Neural cell (in vitro differentiated cells): ENCODE data around the gene DENND1A. TPM values are rescaled to one million over a fixed set of nuclear protein-coding genes. Genes with fewer than 3 reads are reported as not detected.

Experiments used
- H2AFZ ChIP-seq: fragments of 200-600, 300-800 bp; sonication (generic), shearing (Covaris generic); 2 replicates; pipeline ENCODE4 v1.6.0; 2014; ENCODE audit warnings: low read depth, mild to moderate bottlenecking, antibody characterized with exemption, low read length, moderate library complexity
- H3F3A ChIP-seq: fragments of 200-600 bp; shearing (Covaris generic); 2 replicates; pipeline ENCODE4 v1.6.1; 2016; ENCODE audit warnings: mild to moderate bottlenecking, moderate library complexity, mixed read lengths, antibody characterized with exemption, low read length; ENCODE audit not compliant: insufficient read depth, poor library complexity, severe bottlenecking
- H3K27ac ChIP-seq: fragments of 200-600, 300-800 bp; sonication (generic), shearing (Covaris generic); 2 replicates; pipeline ENCODE4 v1.5.1; 2014; ENCODE audit warnings: mild to moderate bottlenecking, low read length, moderate library complexity
- H3K27me3 ChIP-seq: fragments of 300-800, 200-600 bp; sonication (generic), shearing (Covaris generic); 2 replicates; pipeline ENCODE4 v1.6.0; 2014; ENCODE audit warnings: mild to moderate bottlenecking, low read depth, low read length, moderate library complexity; ENCODE audit not compliant: insufficient read depth
- H3K36me3 ChIP-seq: fragments of 300-800, 200-600 bp; sonication (generic), shearing (Covaris generic); 2 replicates; pipeline ENCODE4 v1.5.1; 2014; ENCODE audit warnings: mild to moderate bottlenecking, antibody characterized with exemption, low read length, moderate library complexity; ENCODE audit not compliant: insufficient read depth
- H3K4me2 ChIP-seq: fragments of 300-800, 200-600 bp; sonication (generic), shearing (Covaris generic); 2 replicates; pipeline ENCODE4 v1.6.0; 2014; ENCODE audit warnings: mild to moderate bottlenecking, low read length
- H3K4me3 ChIP-seq: fragments of 300-800, 200-600 bp; sonication (generic), shearing (Covaris generic); 2 replicates; pipeline ENCODE4 v1.5.1; 2014; ENCODE audit warnings: mild to moderate bottlenecking, low read length, moderate library complexity
- H3K79me2 ChIP-seq: fragments of 200-600 bp; shearing (Covaris generic); replicated peaks from 2 replicates; pipeline ENCODE4 v1.6.0; 2014; ENCODE audit warnings: mild to moderate bottlenecking, low read length, moderate library complexity; ENCODE audit not compliant: insufficient read depth
- H3K9ac ChIP-seq: fragments of 300-800, 200-600 bp; sonication (generic), shearing (Covaris generic); 2 replicates; pipeline ENCODE4 v1.6.1; 2016; ENCODE audit warnings: mild to moderate bottlenecking, low read length, mixed read lengths
- H3K9me2 ChIP-seq: fragments of 200-600 bp; shearing (Covaris generic); 2 replicates; pipeline ENCODE4 v1.6.1; 2016; ENCODE audit warnings: mild to moderate bottlenecking, low read length, mixed read lengths; ENCODE audit not compliant: insufficient read depth
- H3K9me3 ChIP-seq: fragments of 200-600, 300-800 bp; sonication (generic), shearing (Covaris generic); 2 replicates; pipeline ENCODE4 v1.6.1; 2016; ENCODE audit warnings: mild to moderate bottlenecking, mixed run types, low read length, moderate library complexity, mixed read lengths
- H4K20me1 ChIP-seq: fragments of 200-600 bp; shearing (Covaris generic); 2 replicates; pipeline ENCODE4 v1.6.1; 2016; ENCODE audit warnings: mild to moderate bottlenecking, mixed run types; ENCODE audit not compliant: insufficient read depth
- CTCF ChIP-seq: fragments of 450-650 bp; IDR thresholded peaks from 2 replicates; pipeline ENCODE4 v1.5.1; 2014; ENCODE audit warnings: antibody characterized with exemption, mild to moderate bottlenecking, moderate library complexity; ENCODE audit not compliant: poor library complexity, severe bottlenecking
- EP300 ChIP-seq: fragments of 450-650 bp; conservative IDR thresholded peaks from 2 replicates; pipeline ENCODE4 v1.6.1; 2014; ENCODE audit warnings: antibody characterized with exemption, mild to moderate bottlenecking, moderate library complexity; ENCODE audit not compliant: poor library complexity, severe bottlenecking
- EZH2 ChIP-seq: fragments of 200-600, 300-800 bp; shearing (Covaris generic), sonication (generic); IDR thresholded peaks from 2 replicates; pipeline ENCODE4 v1.6.1; 2014; ENCODE audit warnings: antibody characterized with exemption, low read length, borderline replicate concordance, mild to moderate bottlenecking; ENCODE audit not compliant: insufficient read depth, poor library complexity, severe bottlenecking
- MXI1 ChIP-seq: fragments of 450-650 bp; conservative IDR thresholded peaks from 2 replicates; pipeline ENCODE4 v1.6.1; 2014; ENCODE audit warnings: antibody characterized with exemption, mild to moderate bottlenecking; ENCODE audit not compliant: poor library complexity, severe bottlenecking
- POLR2AphosphoS5 ChIP-seq: IDR thresholded peaks from 2 replicates; pipeline ENCODE4 v1.6.1; 2012
- RAD21 ChIP-seq: fragments of 450-650 bp; conservative IDR thresholded peaks from 2 replicates; pipeline ENCODE4 v1.6.1; 2014; ENCODE audit warnings: antibody characterized with exemption, mild to moderate bottlenecking, moderate library complexity
- REST ChIP-seq: IDR thresholded peaks from 2 replicates; pipeline ENCODE4 v1.6.1; 2012; ENCODE audit warnings: borderline replicate concordance
- SMC3 ChIP-seq: fragments of 450-650 bp; conservative IDR thresholded peaks from 2 replicates; pipeline ENCODE4 v1.6.1; 2014; ENCODE audit warnings: antibody characterized with exemption, mild to moderate bottlenecking, moderate library complexity; ENCODE audit not compliant: poor library complexity
- TAF1 ChIP-seq: IDR thresholded peaks from 2 replicates; pipeline ENCODE4 v1.6.1; 2012; ENCODE audit warnings: low read depth
- polyA plus RNA-seq: library from polyadenylated mRNA; depleted of rRNA; stranded (reverse); fragments of >200 nt; gene quantifications from 2 replicates; pipeline ENCODE4 v1.2.3, GENCODE V29; 2014

Gene DENND1A
- polyA plus RNA-seq, 1 donor from 2014 or later, result 2.3 TPM

GRCh38 chr9:123922911-123923310 is 7.0 kb downstream of the DENND1A start:
- TF ChIP-seq SMC3, result no peak
- TF ChIP-seq MXI1, result no peak
- TF ChIP-seq CTCF, result no peak
- TF ChIP-seq REST, result no peak
- no peak for TF ChIP-seq EP300
- TF ChIP-seq EZH2, result no peak
- TF ChIP-seq TAF1, result no peak
- TF ChIP-seq POLR2AphosphoS5, result no peak
- TF ChIP-seq RAD21, result no peak
- no peaks in the 10 kb centered on the region for H3F3A ChIP-seq
- H2AFZ ChIP-seq, result no peak overlapping the region
- no peaks in the 10 kb centered on the region for H3K27me3 ChIP-seq
- H3K9me2 ChIP-seq, result no peaks in the 10 kb centered on the region
- peaks cover 47% of the 10 kb centered on the region for H3K79me2 ChIP-seq
- H3K4me3 ChIP-seq, result no peak overlapping the region
- no peak overlapping the region for H3K4me2 ChIP-seq
- H3K27ac ChIP-seq, result no peak overlapping the region
- H3K9me3 ChIP-seq, result peaks cover 5% of the 10 kb centered on the region
- no peaks in the 10 kb centered on the region for H3K36me3 ChIP-seq
- H3K9ac ChIP-seq, result no peak overlapping the region
- no peaks in the 10 kb centered on the region for H4K20me1 ChIP-seq

- H4K20me1 ChIP-seq, result no peaks in the 10 kb centered on the region
- no peak overlapping the region for H3K4me2 ChIP-seq
- no peak overlapping the region for H3K27ac ChIP-seq
- TF ChIP-seq TAF1 (no peak), SMC3 (no peak), MXI1 (no peak), POLR2AphosphoS5 (no peak), EZH2 (no peak), REST (no peak), EP300 (no peak), RAD21 (no peak), CTCF (no peak)
- H3K9me3 ChIP-seq, result peaks cover 5% of the 10 kb centered on the region
- H3K9me2 ChIP-seq, result no peaks in the 10 kb centered on the region
- no peaks in the 10 kb centered on the region for H3K36me3 ChIP-seq
- H3K4me3 ChIP-seq, result no peak overlapping the region
- no peaks in the 10 kb centered on the region for H3K27me3 ChIP-seq
- H2AFZ ChIP-seq, result no peak overlapping the region
- H3K9ac ChIP-seq, result no peak overlapping the region
- no peaks in the 10 kb centered on the region for H3F3A ChIP-seq
- H3K79me2 ChIP-seq, result peaks cover 42% of the 10 kb centered on the region
Observed at GRCh38 chr9:123922431-123922830, 7.5 kb downstream of the DENND1A start.
